Hematopoietic multipotent progenitor cell (in vitro differentiated cells): ENCODE data around the gene GREB1. TPM values are rescaled to one million over a fixed set of nuclear protein-coding genes. Genes with fewer than 3 reads are reported as not detected.

Source experiments
- DNase-seq, 3 donors: peaks; one replicate each; pipeline ENCODE4 v3.0.0-alpha.2; 2011 to 2015; ENCODE audit warnings: low read depth in 2 of 3, low spot score in 2 of 3
- total RNA-seq: library from RNA; depleted of rRNA; stranded (reverse); fragments of >200 nt; gene quantifications from one replicate; pipeline ENCODE4 v1.2.3, GENCODE V29; 2012

Gene GREB1, protein sequence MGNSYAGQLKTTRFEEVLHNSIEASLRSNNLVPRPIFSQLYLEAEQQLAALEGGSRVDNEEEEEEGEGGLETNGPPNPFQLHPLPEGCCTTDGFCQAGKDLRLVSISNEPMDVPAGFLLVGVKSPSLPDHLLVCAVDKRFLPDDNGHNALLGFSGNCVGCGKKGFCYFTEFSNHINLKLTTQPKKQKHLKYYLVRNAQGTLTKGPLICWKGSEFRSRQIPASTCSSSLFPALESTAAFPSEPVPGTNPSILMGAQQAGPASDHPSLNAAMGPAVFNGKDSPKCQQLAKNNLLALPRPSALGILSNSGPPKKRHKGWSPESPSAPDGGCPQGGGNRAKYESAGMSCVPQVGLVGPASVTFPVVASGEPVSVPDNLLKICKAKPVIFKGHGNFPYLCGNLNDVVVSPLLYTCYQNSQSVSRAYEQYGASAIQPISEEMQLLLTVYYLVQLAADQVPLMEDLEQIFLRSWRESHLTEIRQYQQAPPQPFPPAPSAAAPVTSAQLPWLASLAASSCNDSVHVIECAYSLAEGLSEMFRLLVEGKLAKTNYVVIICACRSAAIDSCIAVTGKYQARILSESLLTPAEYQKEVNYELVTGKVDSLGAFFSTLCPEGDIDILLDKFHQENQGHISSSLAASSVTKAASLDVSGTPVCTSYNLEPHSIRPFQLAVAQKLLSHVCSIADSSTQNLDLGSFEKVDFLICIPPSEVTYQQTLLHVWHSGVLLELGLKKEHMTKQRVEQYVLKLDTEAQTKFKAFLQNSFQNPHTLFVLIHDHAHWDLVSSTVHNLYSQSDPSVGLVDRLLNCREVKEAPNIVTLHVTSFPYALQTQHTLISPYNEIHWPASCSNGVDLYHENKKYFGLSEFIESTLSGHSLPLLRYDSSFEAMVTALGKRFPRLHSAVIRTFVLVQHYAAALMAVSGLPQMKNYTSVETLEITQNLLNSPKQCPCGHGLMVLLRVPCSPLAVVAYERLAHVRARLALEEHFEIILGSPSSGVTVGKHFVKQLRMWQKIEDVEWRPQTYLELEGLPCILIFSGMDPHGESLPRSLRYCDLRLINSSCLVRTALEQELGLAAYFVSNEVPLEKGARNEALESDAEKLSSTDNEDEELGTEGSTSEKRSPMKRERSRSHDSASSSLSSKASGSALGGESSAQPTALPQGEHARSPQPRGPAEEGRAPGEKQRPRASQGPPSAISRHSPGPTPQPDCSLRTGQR (N-terminal part only)
- total RNA-seq, result 0.27 TPM

DNA sequence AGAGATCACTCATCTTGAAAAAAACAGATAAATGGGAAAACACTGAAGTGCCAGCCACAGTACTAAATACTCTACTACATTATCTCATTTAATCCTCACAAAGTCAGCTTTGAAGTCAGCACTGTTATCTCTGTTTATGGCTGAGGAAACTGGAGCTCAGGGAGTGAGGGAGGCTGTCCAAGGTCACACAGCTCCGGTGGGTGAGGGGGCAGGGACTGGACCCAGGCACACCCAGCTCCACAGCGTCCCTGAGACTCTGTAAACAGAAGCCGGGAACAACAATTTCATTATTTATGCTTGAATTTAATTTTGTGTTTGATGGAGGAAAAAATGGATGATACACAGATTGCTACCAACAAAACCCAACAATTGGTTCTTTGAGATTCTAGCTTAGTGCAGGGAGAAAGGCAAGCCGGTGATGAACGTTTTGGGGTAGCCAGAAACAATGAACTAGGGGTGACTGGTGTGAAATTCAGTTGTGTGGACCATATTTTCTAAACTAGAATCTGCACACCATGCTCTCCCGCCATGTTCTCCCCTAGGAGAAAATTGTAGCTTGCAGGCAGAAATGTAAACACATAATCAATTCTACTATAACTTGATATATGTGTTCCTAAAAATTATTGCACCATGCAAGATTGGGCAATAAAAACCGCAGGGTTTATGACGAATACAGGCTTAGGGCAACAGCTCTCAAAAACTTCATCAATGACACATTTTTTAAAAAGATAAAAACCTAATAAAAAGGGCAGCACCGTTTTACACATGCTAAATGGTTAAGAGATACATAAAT is at the start of gene GREB1:
Gene GREB1, plus strand, starts transcription at position 768 of the 793 bp plus-strand sequence. CDS start 22,570 bp downstream, outside the sequence.
- DNase-seq, result no peak

DNA sequence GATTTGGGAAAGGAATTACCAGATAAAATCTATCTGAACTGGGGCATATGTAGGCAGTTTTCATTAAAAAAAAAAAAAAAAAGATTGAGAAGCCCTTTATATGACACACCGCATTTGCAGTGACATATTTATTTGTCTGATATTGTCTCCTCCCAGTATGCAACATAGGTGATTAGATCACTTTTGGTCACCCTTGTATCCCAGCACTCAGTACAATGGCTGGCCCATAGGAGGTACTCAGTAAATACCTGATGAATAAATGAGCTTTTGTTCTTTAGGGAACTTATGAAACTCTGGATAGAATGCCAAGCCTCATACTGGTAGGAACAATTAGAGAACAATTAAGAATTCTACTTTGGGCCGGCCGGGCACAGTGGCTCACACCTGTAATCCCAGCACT is 45.0 kb upstream of the GREB1 start:
- no peak for DNase-seq

DNA sequence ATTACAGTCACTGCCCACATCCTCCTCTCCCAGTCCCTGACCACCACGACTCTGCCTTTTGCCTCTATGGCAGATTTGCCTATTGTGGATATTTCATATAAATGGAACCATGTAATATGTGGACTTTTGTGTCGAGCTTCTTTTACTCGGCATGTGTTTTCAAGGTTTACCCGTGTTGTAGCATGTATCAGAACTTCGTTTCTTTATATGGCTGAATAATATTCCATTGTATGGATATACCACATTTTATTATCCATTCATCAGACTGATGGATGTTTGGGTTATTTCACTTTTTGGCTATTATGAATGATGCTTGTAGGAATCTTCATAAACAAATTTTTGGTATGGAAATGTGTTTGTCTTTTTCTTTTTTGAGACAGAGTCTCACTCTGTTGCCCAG is 43.7 kb upstream of the GREB1 start:
- no peak for DNase-seq

DNA sequence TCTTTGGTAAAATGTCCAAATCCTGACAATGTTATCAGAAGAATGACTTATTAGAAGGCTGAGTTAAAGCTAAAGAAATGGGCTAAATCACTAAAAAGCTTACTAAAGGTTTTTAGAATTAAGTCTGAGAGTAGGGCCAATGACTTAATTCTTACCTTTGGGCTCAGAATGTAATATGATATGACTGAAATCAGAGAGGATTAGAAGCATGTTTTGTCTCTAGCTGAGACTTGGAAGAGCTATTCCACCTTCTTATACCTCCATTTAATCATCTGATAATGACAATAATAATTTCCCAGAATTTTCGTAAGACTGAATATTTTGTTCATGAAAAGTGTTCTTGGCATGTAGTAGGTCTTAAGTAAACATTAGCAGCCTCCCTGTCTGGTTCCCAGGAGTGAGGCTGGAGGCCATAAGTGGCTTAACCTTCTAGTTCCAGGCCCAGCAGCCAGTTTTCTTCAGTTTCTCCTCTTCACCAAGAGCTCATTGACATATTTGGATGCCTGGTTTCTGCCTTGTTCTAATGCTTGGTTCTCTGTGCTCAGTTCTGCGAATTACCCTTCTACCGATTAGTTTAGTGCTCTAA is 42.4 kb upstream of the GREB1 start:
- DNase-seq, result no peak

DNA sequence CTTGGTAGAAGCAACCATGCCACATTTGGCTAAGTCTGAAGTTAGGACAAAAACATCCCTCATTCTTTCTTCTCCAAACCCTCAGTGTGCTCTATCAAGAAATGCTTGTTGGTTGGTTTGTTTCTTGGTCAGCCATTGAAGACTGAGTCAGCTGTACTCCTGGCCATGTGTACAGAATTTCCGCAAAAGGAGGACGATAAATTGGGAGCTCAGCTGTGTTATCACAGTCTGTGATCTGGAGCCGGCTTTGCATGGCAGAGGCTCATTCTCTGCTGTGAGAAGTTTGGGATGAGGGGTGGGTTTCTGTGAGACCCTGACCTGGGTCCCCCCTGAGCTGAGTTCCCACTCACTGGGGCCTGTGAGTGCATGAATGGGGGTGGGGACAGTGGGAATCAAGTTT is 41.6 kb upstream of the GREB1 start:
- DNase-seq, result no peak

DNA sequence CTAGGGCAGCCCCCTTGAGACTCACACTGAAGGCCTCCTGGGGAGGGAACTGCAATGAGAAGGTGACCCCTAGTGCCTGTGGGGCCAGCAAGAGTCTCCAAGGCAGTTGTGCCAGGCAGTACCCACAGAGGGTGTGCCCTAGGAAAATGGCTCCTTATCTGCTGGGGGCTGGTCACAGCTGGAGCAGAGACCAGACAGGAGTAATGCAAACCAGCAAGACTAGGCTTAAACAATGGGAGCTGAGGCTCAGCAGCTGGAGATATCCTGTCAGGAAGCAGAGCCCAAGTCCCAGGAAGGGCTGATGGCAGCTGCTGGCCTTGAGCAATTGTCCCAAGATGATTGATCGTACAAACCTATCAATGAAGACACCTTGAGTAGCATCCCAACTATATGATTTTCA is 41.1 kb upstream of the GREB1 start:
- no peak for DNase-seq

DNA sequence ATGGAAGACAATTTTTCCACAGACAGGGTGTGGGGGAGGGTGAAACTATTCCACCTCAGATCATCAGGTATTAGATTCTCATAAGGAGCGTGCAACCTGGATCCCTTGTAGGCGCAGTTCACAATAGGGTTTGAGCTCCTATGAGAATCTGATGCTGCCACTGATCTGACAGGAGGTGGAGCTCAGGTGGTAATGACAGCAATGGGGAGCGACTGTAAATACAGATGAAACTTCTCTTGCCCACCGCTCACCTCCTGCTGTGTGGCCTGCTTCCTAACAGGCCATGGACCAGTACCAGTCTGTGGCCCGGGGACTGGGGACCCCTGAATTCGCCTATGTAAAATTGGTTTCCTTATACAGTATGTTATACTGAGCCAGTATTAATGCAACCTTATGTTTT is 40.6 kb upstream of the GREB1 start:
- DNase-seq, result no peak

DNA sequence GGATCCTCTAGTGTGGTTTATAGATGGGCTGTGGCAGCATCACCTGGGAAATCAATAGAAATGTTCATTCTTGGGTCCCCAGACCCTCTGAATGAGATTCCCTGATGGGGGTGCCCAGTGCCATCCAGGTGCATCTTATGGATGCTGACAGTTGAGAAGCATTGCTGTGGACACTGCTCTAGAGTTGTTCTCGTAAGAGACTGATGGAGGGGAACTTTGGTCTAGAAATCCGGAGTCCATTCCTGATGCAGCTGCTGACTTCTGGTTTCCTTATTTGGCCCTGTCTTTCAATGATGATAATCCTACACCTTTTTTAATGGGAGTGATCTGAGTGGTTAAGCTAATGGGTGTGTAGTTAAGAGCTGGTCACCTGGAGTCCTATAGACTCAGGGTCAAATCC is 39.5 kb upstream of the GREB1 start:
- no peak for DNase-seq

DNA sequence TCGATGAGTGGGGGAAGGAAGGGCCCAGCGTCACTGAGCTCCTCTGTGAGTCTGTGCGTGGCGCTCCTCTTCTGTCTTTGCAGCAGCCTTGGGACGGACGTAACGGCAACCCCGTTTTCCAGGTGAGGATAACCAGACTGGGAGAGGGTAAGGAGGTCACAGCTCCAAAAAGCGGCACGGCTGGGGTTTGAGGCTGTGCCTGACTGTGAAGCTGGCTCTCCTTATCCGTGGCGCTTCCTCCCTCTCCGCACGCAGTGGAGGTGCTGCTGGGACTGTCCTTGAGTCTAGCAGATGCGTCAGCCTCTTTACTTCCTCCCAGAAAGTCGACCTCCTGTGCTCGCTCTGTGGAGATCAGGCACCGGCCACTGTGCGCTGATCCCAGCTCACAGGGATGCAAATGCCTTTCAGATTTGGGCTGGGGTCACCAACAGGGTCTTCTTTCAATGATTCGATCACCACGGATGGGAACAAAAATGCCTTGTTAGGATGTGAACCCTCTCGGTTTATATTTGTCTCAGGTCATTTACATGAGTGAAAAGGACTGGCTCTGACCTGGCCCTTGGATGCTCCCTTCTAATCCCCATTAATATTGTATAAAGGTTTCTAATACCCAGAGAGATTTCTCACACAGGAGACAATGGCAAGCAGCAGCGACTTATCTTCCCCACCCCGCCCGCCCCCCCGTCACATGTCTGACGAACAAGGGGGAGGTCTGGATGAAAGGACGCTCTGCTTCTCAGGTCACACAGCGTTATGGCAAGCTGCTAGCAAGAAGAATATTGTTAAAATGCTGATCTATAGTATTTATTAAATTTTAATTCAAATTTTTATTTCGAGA is 37.8 kb upstream of the GREB1 start:
- no peak for DNase-seq

DNA sequence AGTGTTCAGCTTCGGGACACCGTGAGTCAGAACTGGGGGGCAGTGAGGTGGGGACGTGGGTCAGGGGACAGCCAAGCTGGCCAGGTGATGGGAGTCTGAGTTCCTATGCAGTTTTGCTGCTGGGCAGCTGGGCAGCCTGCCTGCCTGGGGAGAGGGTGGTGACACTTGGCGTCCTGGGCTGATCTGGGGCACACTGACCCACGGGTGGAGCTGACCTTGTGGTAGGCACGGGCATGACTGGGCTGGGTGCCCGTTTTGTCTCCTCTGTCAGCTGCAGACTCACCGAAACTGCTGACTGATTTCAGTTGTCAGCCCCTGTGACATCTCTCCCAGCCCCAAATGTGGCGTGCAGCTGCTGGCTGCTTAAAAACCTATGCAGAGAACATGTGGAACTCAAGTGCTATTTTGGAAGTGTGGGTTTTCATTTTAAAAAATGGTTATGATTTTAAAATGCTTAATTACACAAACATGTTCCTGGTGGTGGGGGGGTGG is 35.3 kb upstream of the GREB1 start:
- DNase-seq, result no peak

DNA sequence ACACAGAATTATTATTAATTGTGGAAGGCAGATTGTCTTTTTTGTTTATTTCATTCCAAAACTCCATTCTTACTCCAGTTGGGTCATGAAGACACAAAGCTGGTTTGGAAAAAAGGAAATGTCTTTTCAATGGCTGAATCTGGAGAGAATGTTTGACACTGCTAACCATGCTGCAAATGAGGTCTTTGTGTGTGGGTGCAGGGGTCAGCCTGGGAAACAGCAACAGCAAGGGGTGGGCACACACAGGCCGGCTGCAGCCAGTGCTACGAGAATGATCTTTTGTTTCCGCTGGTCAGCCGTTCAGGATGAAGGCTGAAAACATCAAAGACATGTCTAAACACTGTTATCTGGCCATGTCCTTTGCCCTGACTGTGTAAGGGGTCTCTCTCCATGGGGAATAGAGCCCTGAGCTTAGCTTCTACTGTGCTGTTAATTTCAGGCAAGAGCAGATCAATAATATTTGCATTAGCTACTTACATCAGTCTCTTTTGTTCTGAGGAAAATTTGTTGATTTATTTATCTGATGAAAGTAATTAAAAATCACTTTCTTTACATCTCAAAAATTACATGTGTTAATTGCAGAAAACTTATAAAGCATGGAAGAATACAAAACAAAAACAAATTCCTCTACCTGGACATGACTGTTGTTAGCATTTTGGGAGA is 34.6 kb upstream of the GREB1 start:
- DNase-seq, result no peak

DNA sequence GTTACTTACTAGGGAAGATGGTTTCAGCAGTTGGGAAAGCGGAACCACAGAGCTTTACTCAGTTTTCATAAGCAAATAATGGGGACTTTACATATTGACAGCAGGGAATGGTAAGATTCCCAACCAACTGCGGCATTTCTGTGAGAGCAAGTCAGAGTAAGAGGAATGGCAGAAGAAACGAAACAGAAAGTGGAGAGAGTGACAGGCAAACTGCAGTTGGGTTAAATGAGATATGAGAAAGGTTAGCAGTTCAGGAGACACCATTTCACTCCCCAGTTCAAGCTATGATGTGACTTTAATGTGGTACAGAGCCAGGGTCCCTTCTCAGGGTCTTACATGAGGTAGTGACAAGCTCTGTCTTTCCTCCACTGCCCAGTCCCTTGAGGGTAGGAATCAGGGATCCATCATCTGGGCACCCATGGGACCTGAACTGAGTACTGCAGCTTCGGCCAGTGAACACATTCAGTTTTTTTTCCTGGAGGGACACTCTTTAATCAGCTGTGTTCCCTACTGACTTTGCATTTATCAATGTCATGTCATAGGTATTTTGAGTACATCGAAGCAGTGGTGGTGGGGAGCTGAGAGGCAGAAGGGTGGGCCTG is 33.0 kb upstream of the GREB1 start:
- no peak for DNase-seq

DNA sequence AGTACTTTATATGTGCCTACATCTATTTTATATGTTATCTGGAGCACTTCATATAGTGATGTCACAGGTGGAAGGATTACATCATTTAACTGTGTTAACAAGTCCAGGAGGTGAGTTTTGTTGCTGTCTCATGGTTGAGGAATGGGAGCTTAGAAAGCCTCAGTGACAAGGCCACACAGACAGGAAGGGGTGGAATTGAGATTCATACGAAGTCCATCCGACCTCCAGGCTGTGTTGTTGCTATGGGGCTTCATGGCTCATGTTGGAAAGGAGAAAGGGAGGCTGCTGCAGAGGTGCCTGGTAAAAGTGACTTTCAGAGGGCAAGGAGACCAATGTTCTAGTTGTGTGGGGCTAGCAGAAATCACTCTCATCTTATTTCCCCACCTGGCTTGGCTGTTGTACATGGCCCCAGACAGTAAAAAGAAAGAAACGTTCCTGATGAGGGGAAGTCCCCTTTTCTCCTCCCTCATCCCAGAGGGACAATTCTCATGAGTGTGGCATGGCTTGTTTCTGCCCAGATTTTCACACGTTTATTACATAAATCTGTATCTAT is 31.0 kb upstream of the GREB1 start:
- DNase-seq, result no peak

DNA sequence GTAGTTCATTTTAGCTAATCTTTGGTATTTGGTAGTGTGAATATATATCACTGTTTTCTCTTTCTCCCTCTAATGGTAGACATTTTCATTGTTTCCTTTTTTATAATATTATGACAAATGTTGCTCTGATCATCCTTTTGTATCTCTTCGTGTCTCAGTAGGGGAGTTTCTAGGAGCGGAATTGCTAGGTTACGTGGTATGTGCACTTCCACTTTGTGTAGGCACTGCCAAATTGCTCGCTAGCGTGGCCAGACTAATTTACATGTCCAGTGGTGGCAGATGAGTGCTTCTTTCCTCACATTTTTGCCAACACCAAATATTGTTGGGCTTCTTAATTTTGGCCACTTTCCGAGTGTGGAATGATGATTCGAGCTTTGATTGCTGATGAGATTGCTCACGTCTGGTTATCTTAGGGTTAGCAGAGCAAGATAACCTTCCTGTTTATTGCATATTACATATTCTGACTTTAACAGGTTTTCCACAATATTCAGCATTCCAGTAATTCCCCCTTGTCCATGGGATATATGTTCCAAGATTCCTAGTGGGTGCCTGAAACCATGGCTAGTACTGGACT is 30.4 kb upstream of the GREB1 start:
- no peak for DNase-seq

DNA sequence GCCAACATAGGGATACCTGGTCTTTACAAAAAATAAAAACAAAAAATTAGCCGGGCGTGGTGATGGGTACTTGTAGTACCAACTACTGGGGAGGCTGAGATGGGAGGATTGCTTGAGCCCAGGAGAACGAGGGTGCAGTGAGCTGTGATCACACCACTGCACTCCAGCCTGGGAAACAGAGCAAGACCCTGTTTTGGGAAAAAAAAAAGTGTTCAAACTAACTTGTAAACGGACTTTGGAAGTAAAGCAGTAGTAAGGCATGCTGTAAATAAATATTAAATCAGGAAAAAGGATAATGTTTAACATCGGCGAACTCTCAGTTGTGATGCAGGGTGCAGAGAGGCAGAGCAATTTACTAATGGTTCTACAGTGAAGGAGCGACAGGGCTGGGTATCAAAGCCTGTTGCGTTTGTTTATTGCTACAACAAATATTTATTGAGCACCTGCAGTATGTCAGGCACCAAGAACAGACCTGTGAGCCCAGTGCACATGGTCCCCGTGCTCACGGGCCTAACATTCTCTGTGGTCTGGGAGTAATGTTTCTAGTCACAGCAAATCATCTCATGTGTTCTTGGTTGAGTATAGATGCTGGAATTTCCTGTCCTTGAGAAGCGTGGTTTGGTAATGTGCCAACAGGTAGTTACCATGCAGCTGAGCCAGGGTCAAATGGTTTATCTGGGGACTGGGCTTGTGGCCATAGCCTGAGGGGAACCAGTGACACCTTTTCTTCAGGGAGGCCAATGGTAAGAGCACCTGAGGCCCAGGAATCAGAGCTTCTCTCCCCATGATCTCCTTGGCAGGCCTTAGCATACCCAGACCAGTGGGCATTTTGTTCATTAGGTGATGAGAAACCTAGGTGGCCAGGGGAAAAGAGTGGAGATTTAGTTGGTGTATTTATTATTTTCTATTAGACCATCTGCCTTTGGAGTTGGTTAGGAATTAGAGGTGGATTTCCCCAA is 27.9 kb upstream of the GREB1 start:
- no peak for DNase-seq

DNA sequence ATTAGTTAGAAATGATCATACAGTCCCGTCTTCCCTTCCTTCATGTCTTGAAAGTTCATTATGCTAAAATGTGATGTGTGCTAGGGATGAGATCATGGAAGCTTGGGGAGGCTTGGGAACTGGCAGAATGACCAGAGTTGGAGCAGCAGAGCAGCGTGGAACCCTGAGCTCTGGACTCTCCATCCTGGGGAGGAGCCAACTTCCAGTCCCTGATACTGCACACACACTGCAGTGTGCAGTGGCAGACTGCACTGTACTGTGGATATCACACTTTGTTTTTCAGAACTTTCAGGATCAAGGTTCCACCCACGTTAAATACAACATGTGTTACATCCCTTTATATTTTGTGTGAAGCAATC is 27.3 kb upstream of the GREB1 start:
- DNase-seq, result no peak
